Heart left ventricle (tissue), 16 donors: ENCODE results near the gene CALU. TPM values are rescaled to one million over a fixed set of nuclear protein-coding genes. Genes with fewer than 3 reads are reported as not detected.

ENCODE experiments used
- ATAC-seq, 4 donors: fragments of 200-7000 bp; cut with Tn5 transposase; one replicate each; pipeline ENCODE4 v1.9.1; 2020 to 2022; ENCODE audit warnings: moderate library complexity in 4 of 4, mild to moderate bottlenecking in 3 of 4, moderate number of reproducible peaks in 1 of 4
- DNase-seq, 5 donors: peaks; one replicate each; pipeline ENCODE4 v3.0.0-alpha.2; 2020
- H3K27ac ChIP-seq, 12 donors: fragments of 200-600 bp; sonication (generic) in 4 of 12; one replicate each; pipeline versions ENCODE4 v1.5.0 to v1.8.0; 2016 to 2022; ENCODE audit warnings: mild to moderate bottlenecking in 2 of 12
- H3K27me3 ChIP-seq, 9 donors: fragments of 200-600 bp; sonication (generic) in 2 of 9; one replicate each; pipeline versions ENCODE4 v1.5.1 to v1.8.0; 2016 to 2022; ENCODE audit warnings: mild to moderate bottlenecking in 3 of 9
- H3K36me3 ChIP-seq, 9 donors: fragments of 200-600 bp; sonication (generic) in 2 of 9; one replicate each; pipeline versions ENCODE4 v1.5.0 to v1.8.0; 2018 to 2022; ENCODE audit warnings: mild to moderate bottlenecking in 2 of 9
- H3K4me1 ChIP-seq, 12 donors: fragments of 200-600 bp; sonication (generic) in 4 of 12; one replicate each; pipeline versions ENCODE4 v1.5.0 to v1.8.0; 2016 to 2022; ENCODE audit warnings: mild to moderate bottlenecking in 3 of 12
- H3K4me3 ChIP-seq, 12 donors: fragments of 200-600 bp; sonication (generic) in 4 of 12; one replicate each; pipeline versions ENCODE4 v1.5.0 to v1.8.0; 2017 to 2022; ENCODE audit warnings: mild to moderate bottlenecking in 9 of 12, moderate library complexity in 4 of 12
- H3K9me3 ChIP-seq, 12 donors: fragments of 200-600 bp; sonication (generic) in 4 of 12; one replicate each; pipeline versions ENCODE4 v1.5.0 to v1.8.0; 2016 to 2022; ENCODE audit warnings: mild to moderate bottlenecking in 1 of 12
- POLR2A ChIP-seq, 2 donors: fragments of 450-650 bp; IDR thresholded peaks; one replicate each; pipeline ENCODE4 v1.6.1; 2017; ENCODE audit warnings: antibody characterized with exemption in 2 of 2, mild to moderate bottlenecking in 2 of 2, moderate library complexity in 2 of 2
- WGBS, 4 donors: extraction: QIAGEN DNeasy Blood & Tissue Kit in 2 of 4; methylation state at CpG; one replicate each; pipeline versions ENCODE4 v1.1.5 to v1.1.7; 2013 to 2018; 5-methylcytosine and 5-hydroxymethylcytosine counted together
- intact Hi-C, 10 donors: fragments of 100-400 bp; cut with DNase I; formaldehyde crosslinking; loops; one replicate each; pipeline versions ENCODE4 v1.11.1 to v1.14.2; 2022
- polyA plus RNA-seq, 2 donors: library from polyadenylated mRNA; stranded (reverse); fragments of 200-250 nt; gene quantifications; one replicate each; pipeline ENCODE4 v1.2.3, GENCODE V29; 2013
- total RNA-seq, 9 donors: library from RNA; depleted of rRNA in 2 of 9; stranded (reverse); fragments of >200 nt in 2 of 9; fragmentation: NEBNext Ultra II Directional in 3 of 9; extraction: Animal tissue kit (Norgen Biotek cat#: 25700) in 3 of 9; gene quantifications; one replicate each; pipeline versions ENCODE4 v1.1.0 to v1.2.4, GENCODE V29; 2016 to 2023
- TF ChIP-seq, protein P1 (sequence below), 12 donors: fragments of 200-600 bp; sonication (generic) in 4 of 12; IDR thresholded peaks; one replicate each; pipeline versions ENCODE4 v1.5.0 to v1.8.0; 2018 to 2022; ENCODE audit warnings: antibody characterized with exemption in 12 of 12, mild to moderate bottlenecking in 5 of 12
- donor health status: ischemic (EF 13 %, LVEDD 7.1; RV severe dilation, severe dysfunction).
- donor health status: healthy with polysubstance abuse.
- donor health status: DM: no; HTN: yes; CAD: no.
- donor health status: DM: no; HTN: no; CAD: no.
- donor health status: ischemic (EF 25% LVEDD 6.9; RV normal size, moderate dysfunction).
- donor health status: ischemic (EF 25% LVEDD 5.7; RV mildly dilated, moderate dysfunction).
- donor health status: healthy.
- donor health status: DM: yes; HTN: yes; CAD: no.
- donor health status: ischemic (EF 35%, LVEDD 5.7; RV mildly dilated, moderate dysfunction).
- donor health status: nonischemic (EF 11% LVEDD 7.7; RV severe dilation, severe dysfunction).
- donor health status: DM: yes; HTN: yes; CAD: no.
- donor health status: PGD.
- donor health status: ischemic (EF 29% LVEDD 5.4; RV normal size, mild dysfunction).
- donor health status: nonischemic (EF 23%, LVEDD 6.1; RV moderate dilation, normal function).

Gene CALU
- total and polyA plus RNA-seq, 11 donors = 51.4 to 689 (median 257) TPM

DNA sequence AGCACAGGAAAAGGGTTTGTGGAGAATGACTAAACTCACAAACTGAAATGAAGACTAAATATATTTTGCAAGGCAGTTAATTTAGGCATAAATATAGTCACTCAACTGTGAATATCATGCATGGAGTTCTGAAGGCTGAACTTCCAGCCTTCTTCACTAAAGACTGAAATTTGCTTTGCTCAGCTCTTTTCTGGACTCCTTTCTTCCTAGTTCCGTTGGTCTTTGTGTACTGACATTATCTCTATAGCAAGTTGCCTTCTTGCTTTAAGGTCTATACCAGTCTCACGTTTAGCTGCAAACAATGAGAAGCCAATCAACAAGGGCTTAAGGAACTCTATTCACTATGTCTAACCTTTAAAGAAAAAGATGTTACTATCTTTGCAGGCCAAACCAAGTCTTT lies 44.4 kb upstream of the CALU start:
- H3K4me1 ChIP-seq = peaks cover 0 to 11% (median 0%) of the 10 kb centered on the region in 12 donors
- no peak overlapping the region for H3K27ac ChIP-seq
- no peaks in the 10 kb centered on the region for H3K36me3 ChIP-seq
- peaks cover 0 to 37% (median 20%) of the 10 kb centered on the region in 9 donors for H3K27me3 ChIP-seq
- 43 to 66% (median 55%) methylated on average over 2 of the region's 2 CpGs for WGBS, 4 donors
- ATAC-seq (no peak), DNase-seq (no peak)
- no peak for TF ChIP-seq POLR2A (IDR thresholded peaks at IDR 0.05)
- H3K9me3 ChIP-seq = no peaks in the 10 kb centered on the region
- no peak overlapping the region for H3K4me3 ChIP-seq
- intact Hi-C loops = no loop called here

DNA sequence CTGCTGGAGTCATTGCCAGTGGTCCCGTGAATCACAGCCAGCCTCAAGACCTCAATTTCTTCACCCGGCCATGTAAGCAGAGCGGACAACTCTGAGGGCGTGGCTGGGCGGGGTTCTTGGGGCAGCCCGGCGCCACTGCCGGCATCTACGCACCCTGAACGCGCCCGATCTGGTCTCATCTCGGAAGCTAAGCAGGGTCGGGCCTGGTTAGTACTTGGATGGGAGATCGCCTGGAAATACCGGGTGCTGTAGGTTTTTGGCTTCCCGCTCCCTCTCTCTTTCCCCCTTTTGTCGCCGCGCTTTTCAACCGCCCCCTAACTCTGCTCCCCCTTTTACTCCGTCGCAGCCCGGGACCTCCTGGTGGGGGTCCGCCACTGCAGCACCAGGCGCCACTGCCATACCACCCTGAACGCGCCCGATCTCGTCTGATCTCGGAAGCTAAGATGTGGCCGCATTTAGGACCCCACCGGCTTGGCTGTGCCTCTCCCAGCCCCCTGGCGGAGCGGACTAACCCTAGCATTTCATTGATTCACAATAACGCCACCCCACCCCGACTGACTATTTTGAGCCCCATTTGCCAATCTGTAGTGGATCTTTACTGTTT lies 41.8 kb upstream of the CALU start:
- Histone ChIP-seq H3K4me1 (peaks cover 0 to 11% (median 0%) of the 10 kb centered on the region in 12 donors), H3K27ac (no peak overlapping the region), H3K36me3 (no peaks in the 10 kb centered on the region), H3K9me3 (no peaks in the 10 kb centered on the region), H3K27me3 (peaks cover 0 to 48% (median 25%) of the 10 kb centered on the region in 9 donors), H3K4me3 (peak overlapping the region; percentile 4 to 55 (median 46))
- DNase-seq (peak in 4 of 5 donors; percentile 27 to 78 (median 42)), ATAC-seq (peak in 3 of 4 donors; percentile 56 to 76 (median 72))
- WGBS, 4 donors = 3 to 9% (median 6%) methylated on average over 36 to 37 of the region's 37 CpGs
- intact Hi-C loops = no loop called here
- TF ChIP-seq POLR2A (IDR thresholded peaks at IDR 0.05) = no peak
- TF ChIP-seq, protein P1, sequence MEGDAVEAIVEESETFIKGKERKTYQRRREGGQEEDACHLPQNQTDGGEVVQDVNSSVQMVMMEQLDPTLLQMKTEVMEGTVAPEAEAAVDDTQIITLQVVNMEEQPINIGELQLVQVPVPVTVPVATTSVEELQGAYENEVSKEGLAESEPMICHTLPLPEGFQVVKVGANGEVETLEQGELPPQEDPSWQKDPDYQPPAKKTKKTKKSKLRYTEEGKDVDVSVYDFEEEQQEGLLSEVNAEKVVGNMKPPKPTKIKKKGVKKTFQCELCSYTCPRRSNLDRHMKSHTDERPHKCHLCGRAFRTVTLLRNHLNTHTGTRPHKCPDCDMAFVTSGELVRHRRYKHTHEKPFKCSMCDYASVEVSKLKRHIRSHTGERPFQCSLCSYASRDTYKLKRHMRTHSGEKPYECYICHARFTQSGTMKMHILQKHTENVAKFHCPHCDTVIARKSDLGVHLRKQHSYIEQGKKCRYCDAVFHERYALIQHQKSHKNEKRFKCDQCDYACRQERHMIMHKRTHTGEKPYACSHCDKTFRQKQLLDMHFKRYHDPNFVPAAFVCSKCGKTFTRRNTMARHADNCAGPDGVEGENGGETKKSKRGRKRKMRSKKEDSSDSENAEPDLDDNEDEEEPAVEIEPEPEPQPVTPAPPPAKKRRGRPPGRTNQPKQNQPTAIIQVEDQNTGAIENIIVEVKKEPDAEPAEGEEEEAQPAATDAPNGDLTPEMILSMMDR (IDR thresholded peaks at IDR 0.05) = peak in 4 of 12 donors; percentile 14 to 33 (median 24)

GRCh38 chr7:128699196-128699712 lies 39.9 kb upstream of the CALU start:
- no peak for ATAC-seq
- no peak overlapping the region for H3K27ac ChIP-seq
- 81 to 85% (median 83%) methylated on average over 3 of the region's 3 CpGs for WGBS, 4 donors
- peaks cover 0 to 11% (median 0%) of the 10 kb centered on the region in 12 donors for H3K4me1 ChIP-seq
- no peaks in the 10 kb centered on the region for H3K36me3 ChIP-seq
- H3K9me3 ChIP-seq = no peaks in the 10 kb centered on the region
- H3K4me3 ChIP-seq = no peak overlapping the region
- peaks cover 0 to 48% (median 25%) of the 10 kb centered on the region in 9 donors for H3K27me3 ChIP-seq
- no peak for DNase-seq
- intact Hi-C loops = no loop called here
- TF ChIP-seq, protein P1 (IDR thresholded peaks at IDR 0.05) = no peak
- TF ChIP-seq POLR2A (IDR thresholded peaks at IDR 0.05) = no peak

GRCh38 chr7:128699895-128700294 lies 39.3 kb upstream of the CALU start:
- H3K4me1 ChIP-seq = peaks cover 0 to 11% (median 0%) of the 10 kb centered on the region in 12 donors
- no peak for ATAC-seq
- no peak overlapping the region for H3K4me3 ChIP-seq
- H3K36me3 ChIP-seq = no peaks in the 10 kb centered on the region
- no peaks in the 10 kb centered on the region for H3K9me3 ChIP-seq
- no peak overlapping the region for H3K27ac ChIP-seq
- 80 to 84% (median 81%) methylated on average over 1 of the region's 1 CpG for WGBS, 4 donors
- H3K27me3 ChIP-seq = peaks cover 0 to 48% (median 25%) of the 10 kb centered on the region in 9 donors
- no peak for DNase-seq
- TF ChIP-seq POLR2A (IDR thresholded peaks at IDR 0.05) = no peak
- TF ChIP-seq, protein P1 (IDR thresholded peaks at IDR 0.05) = no peak
- intact Hi-C loops = no loop called here
